ENCODE data around the gene GUCY1A2.

The GUCY1A2 gene

DNA sequence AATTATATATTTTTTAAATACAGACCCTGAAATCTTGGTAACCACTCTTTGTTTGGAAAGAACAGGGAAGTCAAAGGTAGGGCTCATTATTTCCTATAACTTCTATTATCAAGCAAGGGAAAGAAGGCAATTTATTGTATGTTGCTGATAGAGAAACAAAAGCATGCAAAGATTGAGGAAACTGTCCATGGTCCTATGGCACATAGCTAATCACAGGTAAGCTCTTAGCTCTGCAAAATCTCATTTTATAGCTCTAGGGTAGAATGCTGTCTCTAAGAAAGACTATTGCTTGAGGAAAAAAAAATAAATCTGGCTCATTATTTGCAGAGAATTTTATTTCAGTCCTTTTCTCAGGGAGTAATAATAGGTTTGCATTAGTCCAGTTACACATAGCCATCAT lies 7.4 kb upstream of the GUCY1A2 start:
- Histone ChIP-seq H3K4me1 (ENCODE audit: control insufficient read depth, insufficient read depth, low read length) (peaks cover 3% of the 10 kb centered on the region), H3K36me3 (ENCODE audit: control insufficient read depth, insufficient read depth, low read length, severe bottlenecking) (no peaks in the 10 kb centered on the region), H3K9me3 (ENCODE audit: control insufficient read depth, low read length) (no peaks in the 10 kb centered on the region), H3K9ac (ENCODE audit: low read length) (no peak overlapping the region), H3K4me3 (ENCODE audit: low read length) (no peak overlapping the region), H3K27me3 (replicated peaks; ENCODE audit: control insufficient read depth, insufficient read depth, low read length) (no peaks in the 10 kb centered on the region)
- DNase-seq (ENCODE audit: low read depth), result no peak

DNA sequence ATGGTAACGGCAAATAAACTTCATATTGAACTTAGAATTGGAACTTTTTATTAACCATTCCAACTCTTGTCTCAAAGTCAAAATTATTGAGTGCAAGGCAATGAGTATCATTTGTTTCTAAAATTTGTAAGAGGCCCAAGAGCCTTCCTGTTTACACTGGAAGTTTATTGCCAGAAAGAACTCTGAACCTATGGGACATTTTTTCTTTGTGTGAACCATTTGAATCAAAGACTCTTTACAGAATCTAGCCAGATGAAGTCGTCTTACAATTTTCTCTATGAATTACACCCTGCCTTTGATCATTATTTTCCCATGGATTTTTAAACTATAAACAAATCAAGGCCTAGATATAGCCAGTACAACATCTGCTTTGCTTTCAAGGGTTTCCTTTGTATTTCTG lies 2.3 kb upstream of the GUCY1A2 start:
- H3K4me3 ChIP-seq (ENCODE audit: low read length), result no peak overlapping the region
- H3K9me3 ChIP-seq (ENCODE audit: control insufficient read depth, low read length), result no peaks in the 10 kb centered on the region
- H3K27me3 ChIP-seq (replicated peaks; ENCODE audit: control insufficient read depth, insufficient read depth, low read length), result no peaks in the 10 kb centered on the region

DNA sequence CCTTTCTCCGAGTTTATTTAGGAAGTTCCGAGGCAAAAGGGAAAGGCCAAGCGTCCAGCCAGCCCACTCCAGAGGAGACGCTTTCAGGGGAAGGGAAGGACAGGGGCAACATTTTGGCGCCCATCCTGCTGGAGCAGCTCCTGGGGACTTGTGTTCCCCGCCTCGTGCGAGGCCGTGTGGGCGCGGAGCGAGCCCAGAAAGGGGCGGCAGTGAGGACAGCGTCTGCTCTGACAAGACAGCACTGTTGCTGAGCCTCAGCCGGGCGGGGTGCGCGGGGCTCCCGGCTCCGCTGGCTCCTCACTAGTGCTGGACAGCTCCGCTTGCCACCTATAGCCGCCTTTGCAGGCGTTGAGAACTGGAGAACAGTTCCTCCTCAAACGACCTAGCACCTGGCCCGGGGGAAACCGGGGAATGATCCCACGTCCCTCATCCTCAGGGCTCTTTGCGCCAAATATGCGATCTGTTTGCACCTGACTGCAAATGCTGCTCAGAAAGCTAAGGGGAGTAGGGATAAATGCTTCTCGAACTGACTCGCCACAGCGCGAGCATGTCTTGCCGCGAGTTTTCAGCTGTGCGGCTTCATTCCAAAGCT lies 722 bp upstream of the GUCY1A2 start:
- peak; percentile 91 for DNase-seq (ENCODE audit: low read depth)
- peaks cover 13% of the 10 kb centered on the region for H3K4me1 ChIP-seq (ENCODE audit: control insufficient read depth, insufficient read depth, low read length)
- peak overlapping the region; percentile 41 for H3K9ac ChIP-seq (ENCODE audit: low read length)
- no peaks in the 10 kb centered on the region for H3K36me3 ChIP-seq (ENCODE audit: control insufficient read depth, insufficient read depth, low read length, severe bottlenecking)
- no peaks in the 10 kb centered on the region for H3K9me3 ChIP-seq (ENCODE audit: control insufficient read depth, low read length)
- H3K4me3 ChIP-seq (ENCODE audit: low read length), result peak overlapping the region; percentile 89
- no peaks in the 10 kb centered on the region for H3K27me3 ChIP-seq (replicated peaks; ENCODE audit: control insufficient read depth, insufficient read depth, low read length)

More for the DNA sequence above, 2.3 kb upstream of the GUCY1A2 start:
- Histone ChIP-seq H3K36me3 (ENCODE audit: control insufficient read depth, insufficient read depth, low read length, severe bottlenecking) (no peaks in the 10 kb centered on the region), H3K4me1 (ENCODE audit: control insufficient read depth, insufficient read depth, low read length) (peaks cover 9% of the 10 kb centered on the region), H3K9ac (ENCODE audit: low read length) (no peak overlapping the region)
- no peak for DNase-seq (ENCODE audit: low read depth)

DNA sequence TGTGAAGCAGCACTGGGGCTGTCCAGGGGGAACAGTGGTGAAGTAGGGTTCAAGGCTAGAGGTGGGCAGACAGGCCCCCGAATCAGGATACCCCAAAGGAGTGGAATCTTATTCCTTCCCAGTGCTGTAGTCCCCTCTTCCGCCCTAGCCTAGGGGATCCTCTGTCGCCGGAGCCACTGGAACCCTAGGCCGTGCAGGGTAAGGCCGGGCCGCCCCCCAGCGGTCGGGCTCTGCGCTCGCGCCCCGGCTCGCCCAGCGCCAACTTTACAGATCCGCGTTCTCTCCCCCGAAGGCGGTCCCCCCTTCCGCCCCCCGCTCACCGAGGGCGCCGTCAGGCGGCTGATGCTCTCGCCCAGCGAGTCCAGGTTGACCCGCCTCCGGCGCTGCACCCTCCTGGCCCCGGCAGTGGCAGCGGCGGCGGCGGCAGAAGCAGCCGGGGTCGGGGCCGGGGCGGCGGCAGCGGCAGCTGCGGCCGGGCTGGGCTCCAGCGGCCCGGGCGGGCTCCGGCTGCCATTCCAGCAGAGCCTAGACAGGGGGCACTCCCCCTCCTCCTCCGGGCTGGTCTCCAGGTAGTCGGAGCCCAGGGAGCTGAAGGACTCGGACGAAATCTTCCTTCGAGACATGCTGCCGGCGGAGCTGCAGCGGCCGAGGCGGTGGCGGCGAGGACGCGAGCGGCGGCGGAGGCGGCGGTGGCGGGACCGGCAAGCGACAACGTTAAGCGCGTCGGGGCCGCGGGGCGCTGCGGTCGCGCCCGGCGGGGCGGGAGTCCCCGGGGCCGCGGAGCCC lies 650 bp downstream of the GUCY1A2 start:
- H3K4me3 ChIP-seq (ENCODE audit: low read length), result peak overlapping the region; percentile 89
- peak; percentile 81 for DNase-seq (ENCODE audit: low read depth)
- peaks cover 13% of the 10 kb centered on the region for H3K4me1 ChIP-seq (ENCODE audit: control insufficient read depth, insufficient read depth, low read length)
- peak overlapping the region; percentile 39 for H3K9ac ChIP-seq (ENCODE audit: low read length)
- H3K27me3 ChIP-seq (replicated peaks; ENCODE audit: control insufficient read depth, insufficient read depth, low read length), result no peaks in the 10 kb centered on the region
- H3K36me3 ChIP-seq (ENCODE audit: control insufficient read depth, insufficient read depth, low read length, severe bottlenecking), result no peaks in the 10 kb centered on the region
- H3K9me3 ChIP-seq (ENCODE audit: control insufficient read depth, low read length), result no peaks in the 10 kb centered on the region

DNA sequence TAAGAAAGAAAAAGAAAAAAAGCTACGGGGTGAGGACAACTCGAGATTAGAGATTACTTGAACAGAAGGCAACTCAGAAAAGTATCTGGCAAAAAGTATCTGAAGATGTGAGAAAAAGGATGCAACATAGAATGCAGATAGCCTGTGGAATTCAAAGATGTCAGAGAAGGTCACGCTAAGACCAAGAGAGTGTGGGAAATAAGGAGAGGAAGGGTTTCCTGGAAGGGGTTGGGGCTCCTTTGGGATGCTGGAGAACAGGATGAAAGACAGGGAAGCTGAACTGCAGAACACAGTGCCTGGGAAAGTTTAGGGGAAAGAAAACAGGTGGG lies 1.2 kb downstream of the GUCY1A2 start:
- H3K4me1 ChIP-seq (ENCODE audit: control insufficient read depth, insufficient read depth, low read length), result peaks cover 15% of the 10 kb centered on the region
- H3K4me3 ChIP-seq (ENCODE audit: low read length), result peak overlapping the region; percentile 89
- no peaks in the 10 kb centered on the region for H3K36me3 ChIP-seq (ENCODE audit: control insufficient read depth, insufficient read depth, low read length, severe bottlenecking)
- no peaks in the 10 kb centered on the region for H3K9me3 ChIP-seq (ENCODE audit: control insufficient read depth, low read length)
- no peaks in the 10 kb centered on the region for H3K27me3 ChIP-seq (replicated peaks; ENCODE audit: control insufficient read depth, insufficient read depth, low read length)
- no peak for DNase-seq (ENCODE audit: low read depth)
- peak overlapping the region; percentile 39 for H3K9ac ChIP-seq (ENCODE audit: low read length)

DNA sequence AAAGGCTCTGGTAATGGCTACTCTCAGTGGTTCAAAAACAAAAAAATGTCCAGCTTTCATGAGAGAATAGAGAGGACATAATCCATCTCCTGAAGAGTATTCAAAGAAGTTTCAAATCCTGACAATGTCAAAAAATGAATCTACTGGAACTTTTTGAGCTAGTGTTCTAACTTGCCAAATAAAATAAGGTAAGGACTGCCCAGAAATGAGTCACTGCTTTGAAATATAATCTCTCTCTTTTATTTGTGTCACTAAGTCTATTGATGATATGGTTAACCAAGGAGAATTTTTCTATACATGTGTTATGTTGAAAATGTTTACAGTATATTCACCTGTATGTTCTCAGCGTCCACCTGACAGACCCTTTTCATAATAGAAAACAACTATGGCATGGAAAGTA lies 3.4 kb downstream of the GUCY1A2 start:
- peak; percentile 56 for DNase-seq (ENCODE audit: low read depth)
- Histone ChIP-seq H3K4me3 (ENCODE audit: low read length) (no peak overlapping the region), H3K27me3 (replicated peaks; ENCODE audit: control insufficient read depth, insufficient read depth, low read length) (no peaks in the 10 kb centered on the region), H3K9ac (ENCODE audit: low read length) (no peak overlapping the region), H3K9me3 (ENCODE audit: control insufficient read depth, low read length) (no peaks in the 10 kb centered on the region), H3K4me1 (ENCODE audit: control insufficient read depth, insufficient read depth, low read length) (peaks cover 21% of the 10 kb centered on the region), H3K36me3 (ENCODE audit: control insufficient read depth, insufficient read depth, low read length, severe bottlenecking) (no peaks in the 10 kb centered on the region)

DNA sequence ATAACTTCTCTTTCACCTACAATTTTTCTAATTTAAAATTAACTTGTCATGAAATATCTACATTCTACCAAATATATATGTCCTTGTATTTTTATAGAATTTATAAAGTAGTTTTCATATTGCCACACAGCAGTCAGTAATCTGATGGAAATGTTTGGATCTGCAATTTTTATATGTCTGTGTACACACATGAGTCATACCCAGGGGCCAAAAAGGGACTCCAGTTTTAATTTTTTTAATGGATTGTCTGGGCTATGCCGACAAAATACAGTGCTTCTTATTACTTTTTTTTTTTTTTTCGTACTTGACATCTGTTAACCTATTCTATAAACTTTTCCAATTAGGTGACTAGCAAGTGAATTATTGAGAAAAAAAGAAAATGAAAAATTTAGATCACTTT lies 6.3 kb downstream of the GUCY1A2 start:
- no peaks in the 10 kb centered on the region for H3K9me3 ChIP-seq (ENCODE audit: control insufficient read depth, low read length)
- no peaks in the 10 kb centered on the region for H3K36me3 ChIP-seq (ENCODE audit: control insufficient read depth, insufficient read depth, low read length, severe bottlenecking)
- no peaks in the 10 kb centered on the region for H3K27me3 ChIP-seq (replicated peaks; ENCODE audit: control insufficient read depth, insufficient read depth, low read length)
- DNase-seq (ENCODE audit: low read depth), result peak; percentile 80
- peak overlapping the region; percentile 44 for H3K4me3 ChIP-seq (ENCODE audit: low read length)
- peak overlapping the region; percentile 4 for H3K9ac ChIP-seq (ENCODE audit: low read length)
- H3K4me1 ChIP-seq (ENCODE audit: control insufficient read depth, insufficient read depth, low read length), result peaks cover 15% of the 10 kb centered on the region

DNA sequence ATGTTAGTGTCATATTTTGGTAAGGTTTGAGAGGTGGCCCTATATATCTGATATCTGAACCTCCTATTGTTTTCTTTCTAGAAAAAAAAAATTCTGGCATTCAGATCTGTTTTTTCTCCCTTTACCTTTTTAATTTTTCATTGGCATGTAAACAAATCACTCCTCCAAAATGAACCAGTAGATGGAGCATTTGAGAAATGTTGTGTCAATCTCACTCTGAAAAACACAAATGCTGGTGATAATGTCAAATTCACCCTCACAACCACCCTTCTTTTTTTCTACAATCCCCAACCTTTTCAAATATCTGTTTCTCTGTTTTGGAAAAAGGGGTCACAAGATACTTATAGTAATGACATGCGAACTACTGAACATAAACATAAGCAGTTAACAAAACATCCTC lies 9.1 kb downstream of the GUCY1A2 start:
- no peak for DNase-seq (ENCODE audit: low read depth)
- peaks cover 10% of the 10 kb centered on the region for H3K4me1 ChIP-seq (ENCODE audit: control insufficient read depth, insufficient read depth, low read length)
- H3K27me3 ChIP-seq (replicated peaks; ENCODE audit: control insufficient read depth, insufficient read depth, low read length), result no peaks in the 10 kb centered on the region
- no peaks in the 10 kb centered on the region for H3K9me3 ChIP-seq (ENCODE audit: control insufficient read depth, low read length)
- H3K9ac ChIP-seq (ENCODE audit: low read length), result no peak overlapping the region
- no peak overlapping the region for H3K4me3 ChIP-seq (ENCODE audit: low read length)
- no peaks in the 10 kb centered on the region for H3K36me3 ChIP-seq (ENCODE audit: control insufficient read depth, insufficient read depth, low read length, severe bottlenecking)

DNA sequence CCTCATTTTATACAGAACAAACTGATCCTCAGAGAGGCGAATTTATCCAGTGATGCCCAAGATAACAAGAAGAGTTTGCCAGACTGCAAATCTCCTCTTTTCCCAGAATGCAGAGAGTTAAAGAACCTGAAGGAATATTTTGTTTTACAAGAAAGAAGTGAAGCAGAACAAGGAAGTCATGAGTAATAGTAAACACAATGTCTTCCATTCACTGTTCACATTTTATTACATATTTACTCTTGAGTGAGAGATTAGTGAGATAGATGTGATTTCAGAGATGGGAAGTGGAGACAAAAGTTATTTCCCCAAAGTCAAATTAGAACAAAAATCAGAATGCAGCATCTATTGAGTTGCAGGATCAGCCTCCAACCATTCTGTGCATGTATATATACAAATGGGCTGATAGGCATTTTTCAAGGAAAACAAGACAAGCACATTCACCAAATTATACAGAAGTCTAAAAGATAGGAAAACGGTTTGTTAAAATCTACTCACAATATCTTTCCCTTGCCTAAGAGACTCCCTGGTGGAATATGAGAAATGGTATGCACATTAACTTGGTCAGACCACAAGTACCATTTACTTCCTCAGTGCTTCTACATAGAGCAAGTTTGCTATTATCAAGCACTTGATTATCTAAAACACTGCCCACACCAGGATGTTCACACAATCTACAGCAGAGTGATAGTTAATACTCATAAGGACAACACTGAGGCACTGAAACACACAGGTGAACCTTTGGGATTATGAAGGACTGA lies 12.0 kb downstream of the GUCY1A2 start:
- H3K4me1 ChIP-seq (ENCODE audit: control insufficient read depth, insufficient read depth, low read length), result no peaks in the 10 kb centered on the region
- H3K9me3 ChIP-seq (ENCODE audit: control insufficient read depth, low read length), result no peaks in the 10 kb centered on the region
- H3K27me3 ChIP-seq (replicated peaks; ENCODE audit: control insufficient read depth, insufficient read depth, low read length), result no peaks in the 10 kb centered on the region
- H3K36me3 ChIP-seq (ENCODE audit: control insufficient read depth, insufficient read depth, low read length, severe bottlenecking), result no peaks in the 10 kb centered on the region
- DNase-seq (ENCODE audit: low read depth), result peak; percentile 19
- H3K9ac ChIP-seq (ENCODE audit: low read length), result no peak overlapping the region
- no peak overlapping the region for H3K4me3 ChIP-seq (ENCODE audit: low read length)

DNA sequence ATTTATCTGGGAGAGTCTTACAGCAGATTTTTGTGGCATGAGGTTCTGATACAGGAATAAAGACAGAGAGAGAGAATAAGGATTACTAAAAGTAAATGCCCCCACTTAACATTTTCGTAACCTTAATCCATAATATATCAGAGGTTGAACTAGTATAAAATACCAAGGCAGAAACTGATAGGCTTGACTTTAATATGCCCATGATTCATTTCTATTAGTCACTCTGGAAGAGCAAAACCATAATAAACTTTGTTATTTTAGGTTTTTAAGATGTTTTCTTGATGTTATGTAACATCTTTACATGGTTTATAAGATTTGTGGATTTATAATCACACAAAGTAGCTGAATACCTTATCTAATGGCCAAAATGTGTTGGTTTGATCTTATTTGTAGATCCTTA lies 19.1 kb downstream of the GUCY1A2 start:
- H3K27me3 ChIP-seq (replicated peaks; ENCODE audit: control insufficient read depth, insufficient read depth, low read length), result no peaks in the 10 kb centered on the region
- peaks cover 12% of the 10 kb centered on the region for H3K4me1 ChIP-seq (ENCODE audit: control insufficient read depth, insufficient read depth, low read length)

DNA sequence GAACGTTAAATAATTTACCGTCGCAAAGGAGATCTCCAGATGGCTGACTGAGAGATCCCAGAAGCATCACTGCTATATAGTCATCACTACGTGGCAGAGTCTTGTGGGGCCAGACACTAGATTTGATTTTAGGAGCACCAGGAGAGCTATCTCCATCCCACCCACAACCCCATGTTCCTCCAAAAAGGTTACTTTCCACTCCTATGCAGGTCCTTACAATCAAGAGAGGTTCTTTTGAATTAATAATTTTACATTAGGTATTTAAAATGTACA lies 19.4 kb downstream of the GUCY1A2 start:
- DNase-seq (ENCODE audit: low read depth), result no peak
- Histone ChIP-seq H3K9me3 (ENCODE audit: control insufficient read depth, low read length) (no peaks in the 10 kb centered on the region), H3K27me3 (replicated peaks; ENCODE audit: control insufficient read depth, insufficient read depth, low read length) (no peaks in the 10 kb centered on the region), H3K4me1 (ENCODE audit: control insufficient read depth, insufficient read depth, low read length) (peaks cover 12% of the 10 kb centered on the region), H3K36me3 (ENCODE audit: control insufficient read depth, insufficient read depth, low read length, severe bottlenecking) (no peaks in the 10 kb centered on the region), H3K9ac (ENCODE audit: low read length) (no peak overlapping the region), H3K4me3 (ENCODE audit: low read length) (no peak overlapping the region)

More for the DNA sequence above, 19.1 kb downstream of the GUCY1A2 start:
- H3K9ac ChIP-seq (ENCODE audit: low read length), result no peak overlapping the region
- no peaks in the 10 kb centered on the region for H3K9me3 ChIP-seq (ENCODE audit: control insufficient read depth, low read length)
- DNase-seq (ENCODE audit: low read depth), result no peak
- H3K36me3 ChIP-seq (ENCODE audit: control insufficient read depth, insufficient read depth, low read length, severe bottlenecking), result no peaks in the 10 kb centered on the region
- no peak overlapping the region for H3K4me3 ChIP-seq (ENCODE audit: low read length)

All from adipocyte (in vitro differentiated cells).